ENCODE results near the gene KRT25.

- TF ChIP-seq CHD2 (IDR thresholded peaks at IDR 0.05; ENCODE audit: low read length) (no peak), CTCF (IDR thresholded peaks at IDR 0.05; ENCODE audit: control extremely low read depth in 1 of 3, insufficient read depth in 1 of 3, low read depth in 1 of 3, low read length in 3 of 3) (no peak), CHD7 (IDR thresholded peaks at IDR 0.05; ENCODE audit: insufficient replicate concordance, low read length) (no peak), NRF1 (IDR thresholded peaks at IDR 0.05; ENCODE audit: low read depth, low read length) (no peak), BRCA1 (IDR thresholded peaks at IDR 0.05; ENCODE audit: low read depth, low read length) (no peak), POLR2A (IDR thresholded peaks at IDR 0.05; ENCODE audit: control extremely low read depth in 1 of 2, low read depth in 2 of 2, low read length in 2 of 2) (no peak), GABPA (IDR thresholded peaks at IDR 0.05; ENCODE audit: borderline replicate concordance, insufficient read depth, low read length) (no peak), ASH2L (IDR thresholded peaks at IDR 0.05; ENCODE audit: low read length) (no peak), TCF12 (IDR thresholded peaks at IDR 0.05; ENCODE audit: low read depth, low read length) (no peak), GTF2F1 (IDR thresholded peaks at IDR 0.05; ENCODE audit: borderline replicate concordance, low read depth, low read length) (no peak), SP2 (IDR thresholded peaks at IDR 0.05; ENCODE audit: low read length) (no peak), RNF2 (IDR thresholded peaks at IDR 0.05; ENCODE audit: borderline replicate concordance, low read depth, low read length, missing control alignments, poor library complexity, severe bottlenecking) (no peak), EZH2 (IDR thresholded peaks at IDR 0.05; ENCODE audit: low read depth, low read length, severe bottlenecking) (no peak), RFX5 (IDR thresholded peaks at IDR 0.05; ENCODE audit: borderline replicate concordance, low read depth, low read length) (no peak)
Measured at GRCh38 chr17:40799859-40800258, 44.7 kb upstream of the KRT25 start, which contains the start of gene KRT28.
